MCF 10A (cell line): ENCODE results near the gene KCNC4. TPM values are rescaled to one million over a fixed set of nuclear protein-coding genes. Genes with fewer than 3 reads are reported as not detected.
A peak's percentile ranks its signal among the peaks of the same experiment; 100 is the strongest.

ENCODE experiments used
- BruUV-seq: library from RNA; stranded (reverse); fragments of 400-500 nt; replicated peaks from 2 replicates; lab custom pipeline; 2021; lab: Mats Ljungman, UMichigan
- CTCF ChIA-PET: fragments of 300-600 bp; sonication (Branson Sonifier 250); formaldehyde crosslinking; extraction: SDS; loops from one replicate; lab custom pipeline; 2021; ENCODE audit warnings: antibody characterized with exemption, inconsistent platforms; lab: Yijun Ruan, JAX
- POLR2A ChIA-PET: fragments of 300-600, 350-650 bp; sonication (Branson Sonifier 250); formaldehyde crosslinking; extraction: SDS; loops from one replicate; lab custom pipeline; 2020; ENCODE audit warnings: antibody characterized with exemption, inconsistent platforms; lab: Yijun Ruan, JAX
- DNase-seq: peaks from one replicate; pipeline ENCODE4 v3.0.0-alpha.2; 2018; ENCODE audit not compliant: unreplicated experiment
- H3K27ac Mint-ChIP-seq: one replicate; pipeline ENCODE4 v1.8.0; 2022; ENCODE audit warnings: mild to moderate bottlenecking, low read depth, mixed read lengths; ENCODE audit not compliant: unreplicated experiment
- H3K27me3 Mint-ChIP-seq: one replicate; pipeline ENCODE4 v1.8.0; 2022; ENCODE audit warnings: mixed read lengths; ENCODE audit not compliant: insufficient read depth, unreplicated experiment
- H3K36me3 Mint-ChIP-seq: one replicate; pipeline ENCODE4 v1.8.0; 2022; ENCODE audit warnings: mild to moderate bottlenecking, moderate library complexity, mixed read lengths; ENCODE audit not compliant: insufficient read depth, unreplicated experiment
- H3K4me1 Mint-ChIP-seq: one replicate; pipeline ENCODE4 v1.8.0; 2022; ENCODE audit warnings: mixed read lengths; ENCODE audit not compliant: insufficient read depth, unreplicated experiment
- H3K4me3 Mint-ChIP-seq: one replicate; pipeline ENCODE4 v1.8.0; 2022; ENCODE audit warnings: mild to moderate bottlenecking, moderate library complexity, mixed read lengths; ENCODE audit not compliant: unreplicated experiment
- H3K9me3 Mint-ChIP-seq: one replicate; pipeline ENCODE4 v1.8.0; 2022; ENCODE audit warnings: mixed read lengths; ENCODE audit not compliant: unreplicated experiment
- CTCF ChIP-seq: fragments of 200-600 bp; IDR thresholded peaks from one replicate; pipeline ENCODE4 v1.8.0; 2022; ENCODE audit warnings: antibody characterized with exemption, mild to moderate bottlenecking; ENCODE audit not compliant: unreplicated experiment
- intact Hi-C: fragments of 100-400 bp; cut with micrococcal nuclease; formaldehyde crosslinking; loops from 2 replicates; pipeline ENCODE4 v1.14.1; 2022
- total RNA-seq: library from RNA; stranded (reverse); gene quantifications from 2 replicates; pipeline ENCODE4 v1.2.3, GENCODE V29; 2022

The KCNC4 gene
- total RNA-seq, 1 experiment from 2014 or later: 1.3 TPM

- H3K4me1 Mint-ChIP-seq: peaks cover 5% of the 10 kb centered on the region
- no peak for DNase-seq
- intact Hi-C loops: loop anchor here (10.0 kb wide), 1 partner anchor 406 kb away; no protein-coding TSS in a partner anchor
- peak overlapping the region; percentile 72 for H3K4me3 Mint-ChIP-seq
- no peaks in the 10 kb centered on the region for H3K27me3 Mint-ChIP-seq
- H3K27ac Mint-ChIP-seq: no peak overlapping the region
- no peak for TF ChIP-seq CTCF
- H3K36me3 Mint-ChIP-seq: no peaks in the 10 kb centered on the region
- CTCF ChIA-PET: interaction anchor here (0.6 to 19.1 kb wide), 46 partner anchors 6 to 635 kb away, joined by 3 to 1128 read pairs (median 5); partner anchors contain the start of gene RBM15
- POLR2A ChIA-PET: interaction anchor here (0.9 to 4.4 kb wide), 3 partner anchors 101 to 251 kb away, joined by 4 to 33 read pairs (median 5); no protein-coding TSS in a partner anchor
- H3K9me3 Mint-ChIP-seq: no peaks in the 10 kb centered on the region
- no TSS peak for BruUV-seq
Measured at GRCh38 chr1:110208916-110209645, 1.0 kb upstream of the KCNC4 start.

GRCh38 chr1:110210604-110211495, 736 bp downstream of the KCNC4 start:
- H3K4me1 Mint-ChIP-seq: peaks cover 5% of the 10 kb centered on the region
- peak; percentile 24 for DNase-seq
- intact Hi-C loops: no loop called here
- H3K36me3 Mint-ChIP-seq: no peaks in the 10 kb centered on the region
- CTCF ChIA-PET: interaction anchor here (0.6 to 19.1 kb wide), 5 partner anchors 8 to 298 kb away, joined by 3 to 1128 read pairs (median 63); no protein-coding TSS in a partner anchor
- BruUV-seq: no TSS peak
- H3K4me3 Mint-ChIP-seq: peak overlapping the region; percentile 72
- TF ChIP-seq CTCF: no peak
- no peak overlapping the region for H3K27ac Mint-ChIP-seq
- no peaks in the 10 kb centered on the region for H3K27me3 Mint-ChIP-seq
- H3K9me3 Mint-ChIP-seq: no peaks in the 10 kb centered on the region
- POLR2A ChIA-PET: interaction anchor here (0.8 to 1.2 kb wide), 2 partner anchors 102 to 129 kb away, joined by 3 to 4 read pairs; partner anchors contain the start of gene RBM15

- ChIA-PET POLR2A (interaction anchor here (0.8 kb wide), 1 partner anchor 101 kb away, joined by 3 read pairs; no protein-coding TSS in a partner anchor), CTCF (interaction anchor here (0.8 to 19.1 kb wide), 7 partner anchors 9 to 285 kb away, joined by 3 to 1128 read pairs (median 25); no protein-coding TSS in a partner anchor)
- H3K4me1 Mint-ChIP-seq: peaks cover 5% of the 10 kb centered on the region
- H3K27ac Mint-ChIP-seq: no peak overlapping the region
- no peaks in the 10 kb centered on the region for H3K27me3 Mint-ChIP-seq
- TF ChIP-seq CTCF: no peak
- intact Hi-C loops: no loop called here
- no peak for DNase-seq
- no peaks in the 10 kb centered on the region for H3K36me3 Mint-ChIP-seq
- no peaks in the 10 kb centered on the region for H3K9me3 Mint-ChIP-seq
- peak overlapping the region; percentile 72 for H3K4me3 Mint-ChIP-seq
- BruUV-seq: no TSS peak
Measured at GRCh38 chr1:110211496-110212168, 1.5 kb downstream of the KCNC4 start.
